H1 (cell line): Measurements from ENCODE around the gene CDH8.

Experiments
- POLR2A ChIP-seq, 2 experiments: IDR thresholded peaks; 1 replicate in 1 of 2; 2 replicates in 1 of 2; pipeline ENCODE4 v1.6.1; 2011; ENCODE audit warnings: low read depth in 2 of 2, low read length in 2 of 2, mild to moderate bottlenecking in 2 of 2; ENCODE audit errors: control extremely low read depth in 1 of 2
- TEAD4 ChIP-seq: IDR thresholded peaks from 2 replicates; pipeline ENCODE4 v1.6.1; 2012; ENCODE audit warnings: low read depth, low read length, inconsistent platforms, mixed read lengths
- TF ChIP-seq, protein P1 (sequence below), 3 experiments: IDR thresholded peaks; 1 replicate in 2 of 3; 2 replicates in 1 of 3; pipeline versions ENCODE4 v1.5.1 to v1.6.1; 2011; ENCODE audit warnings: low read length in 3 of 3, mild to moderate bottlenecking in 3 of 3, inconsistent platforms in 2 of 3, low read depth in 1 of 3, moderate library complexity in 1 of 3; ENCODE audit not compliant: insufficient read depth in 1 of 3; ENCODE audit errors: control extremely low read depth in 1 of 3

- TF ChIP-seq TEAD4 (no peak), POLR2A (IDR thresholded peaks at IDR 0.05; ENCODE audit: control extremely low read depth in 1 of 2, low read depth in 2 of 2, low read length in 2 of 2) (no peak)
- TF ChIP-seq, protein P1, sequence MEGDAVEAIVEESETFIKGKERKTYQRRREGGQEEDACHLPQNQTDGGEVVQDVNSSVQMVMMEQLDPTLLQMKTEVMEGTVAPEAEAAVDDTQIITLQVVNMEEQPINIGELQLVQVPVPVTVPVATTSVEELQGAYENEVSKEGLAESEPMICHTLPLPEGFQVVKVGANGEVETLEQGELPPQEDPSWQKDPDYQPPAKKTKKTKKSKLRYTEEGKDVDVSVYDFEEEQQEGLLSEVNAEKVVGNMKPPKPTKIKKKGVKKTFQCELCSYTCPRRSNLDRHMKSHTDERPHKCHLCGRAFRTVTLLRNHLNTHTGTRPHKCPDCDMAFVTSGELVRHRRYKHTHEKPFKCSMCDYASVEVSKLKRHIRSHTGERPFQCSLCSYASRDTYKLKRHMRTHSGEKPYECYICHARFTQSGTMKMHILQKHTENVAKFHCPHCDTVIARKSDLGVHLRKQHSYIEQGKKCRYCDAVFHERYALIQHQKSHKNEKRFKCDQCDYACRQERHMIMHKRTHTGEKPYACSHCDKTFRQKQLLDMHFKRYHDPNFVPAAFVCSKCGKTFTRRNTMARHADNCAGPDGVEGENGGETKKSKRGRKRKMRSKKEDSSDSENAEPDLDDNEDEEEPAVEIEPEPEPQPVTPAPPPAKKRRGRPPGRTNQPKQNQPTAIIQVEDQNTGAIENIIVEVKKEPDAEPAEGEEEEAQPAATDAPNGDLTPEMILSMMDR (IDR thresholded peaks at IDR 0.05; ENCODE audit: control extremely low read depth in 1 of 3, insufficient read depth in 1 of 3, low read depth in 1 of 3, low read length in 3 of 3) = no peak
Measured at GRCh38 chr16:62033065-62033464, 3.2 kb downstream of the CDH8 start.
